Muscle layer of duodenum (tissue), 2 donors: ENCODE measurements around the gene HTR3B.
"Not testable (repeated sequence)": the region's sequence is repeated elsewhere in the genome, so short reads cannot be mapped to it uniquely, and the experiment has no call there.

ENCODE experiments used
- H3K27ac ChIP-seq: one replicate; pipeline ENCODE4 v1.7.0; 2013; ENCODE audit warnings: mild to moderate bottlenecking, low read length
- H3K27me3 ChIP-seq: one replicate; pipeline ENCODE4 v1.7.0; 2013; ENCODE audit warnings: low read depth, mild to moderate bottlenecking, control low read depth, low read length
- H3K36me3 ChIP-seq, 2 donors: one replicate each; pipeline ENCODE4 v1.7.0; 2013; ENCODE audit warnings: low read length in 2 of 2, control low read depth in 1 of 2, mild to moderate bottlenecking in 1 of 2; ENCODE audit not compliant: insufficient read depth in 2 of 2, control insufficient read depth in 1 of 2
- H3K4me1 ChIP-seq, 2 donors: one replicate each; pipeline ENCODE4 v1.7.0; 2013; ENCODE audit warnings: low read length in 2 of 2, mild to moderate bottlenecking in 2 of 2, control low read depth in 1 of 2, moderate library complexity in 1 of 2; ENCODE audit not compliant: insufficient read depth in 2 of 2, control insufficient read depth in 1 of 2
- H3K4me3 ChIP-seq, 2 donors: one replicate each; pipeline ENCODE4 v1.7.0; 2013; ENCODE audit warnings: low read length in 2 of 2, low read depth in 1 of 2, mild to moderate bottlenecking in 1 of 2
- H3K9me3 ChIP-seq, 2 donors: one replicate each; pipeline ENCODE4 v1.7.0; 2013; ENCODE audit warnings: low read length in 2 of 2, control low read depth in 1 of 2, mild to moderate bottlenecking in 1 of 2; ENCODE audit not compliant: control insufficient read depth in 1 of 2
- donor health status: healthy.

The HTR3B gene

DNA sequence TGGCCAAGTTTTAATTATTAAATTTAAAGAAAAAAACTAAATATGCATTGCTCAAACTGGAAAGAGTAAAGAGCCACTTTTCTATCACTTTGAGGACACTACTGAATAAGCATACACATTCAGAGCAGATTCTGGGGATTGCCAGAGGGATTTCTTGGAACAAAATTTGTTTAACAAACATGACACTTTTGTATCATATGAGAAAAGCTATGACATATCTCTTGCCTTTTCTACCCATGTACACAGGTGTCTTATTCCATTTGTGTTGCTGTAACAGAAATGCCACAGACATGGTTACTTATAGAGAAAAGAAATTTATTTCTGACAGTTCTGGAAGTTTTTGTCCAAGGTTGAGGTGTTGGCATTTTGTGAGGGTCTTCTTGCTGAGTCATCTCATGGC is 15.7 kb upstream of the HTR3B start:
- no peaks in the 10 kb centered on the region for H3K9me3 ChIP-seq
- no peaks in the 10 kb centered on the region for H3K27me3 ChIP-seq
- H3K27ac ChIP-seq, result no peak overlapping the region
- H3K4me3 ChIP-seq, result no peak overlapping the region
- no peaks in the 10 kb centered on the region for H3K4me1 ChIP-seq
- no peaks in the 10 kb centered on the region for H3K36me3 ChIP-seq

DNA sequence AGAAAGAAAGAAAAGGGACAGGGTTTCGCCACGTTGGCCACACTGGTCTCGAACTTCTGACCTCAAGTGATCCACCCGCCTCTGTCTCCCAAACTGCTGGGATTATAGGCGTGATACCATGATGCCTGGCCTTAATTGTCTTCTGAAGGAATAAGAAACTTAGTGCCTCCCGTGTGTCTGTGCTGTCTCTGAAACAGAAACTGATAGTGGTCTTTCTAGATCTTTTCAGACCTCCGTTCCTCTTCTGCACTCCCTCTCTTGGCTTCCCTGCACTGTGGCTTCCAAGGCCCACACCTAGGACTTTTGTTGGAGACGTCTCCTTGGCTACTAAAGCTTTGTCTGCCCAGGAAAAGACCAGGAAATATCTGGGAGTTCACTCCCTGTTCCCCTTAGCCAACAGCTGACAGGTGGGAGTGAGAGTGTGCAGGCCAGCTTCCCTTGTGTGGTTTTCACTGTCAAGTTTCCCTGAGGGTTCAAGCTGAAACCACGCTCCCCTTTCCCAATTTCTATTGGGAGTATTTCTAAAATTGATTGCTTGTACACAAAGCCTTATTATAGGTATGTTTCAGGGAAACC is 10.1 kb upstream of the HTR3B start:
- Histone ChIP-seq H3K4me1 (no peaks in the 10 kb centered on the region), H3K27me3 (no peaks in the 10 kb centered on the region), H3K4me3 (no peak overlapping the region), H3K36me3 (no peaks in the 10 kb centered on the region), H3K9me3 (no peaks in the 10 kb centered on the region), H3K27ac (no peak overlapping the region)

GRCh38 chr11:113895367-113896155 is 9.0 kb upstream of the HTR3B start:
- H3K4me3 ChIP-seq, result no peak overlapping the region
- no peaks in the 10 kb centered on the region for H3K4me1 ChIP-seq
- no peaks in the 10 kb centered on the region for H3K9me3 ChIP-seq
- no peak overlapping the region for H3K27ac ChIP-seq
- no peaks in the 10 kb centered on the region for H3K27me3 ChIP-seq
- H3K36me3 ChIP-seq, result no peaks in the 10 kb centered on the region

GRCh38 chr11:113896156-113896879 is 8.3 kb upstream of the HTR3B start:
- H3K4me1 ChIP-seq, result no peaks in the 10 kb centered on the region
- no peaks in the 10 kb centered on the region for H3K27me3 ChIP-seq
- H3K9me3 ChIP-seq, result no peaks in the 10 kb centered on the region
- H3K27ac ChIP-seq, result no peak overlapping the region
- H3K4me3 ChIP-seq, result no peak overlapping the region
- no peaks in the 10 kb centered on the region for H3K36me3 ChIP-seq

GRCh38 chr11:113901141-113901540 is 3.5 kb upstream of the HTR3B start:
- Histone ChIP-seq H3K4me3 (no peak overlapping the region), H3K4me1 (no peaks in the 10 kb centered on the region), H3K9me3 (no peaks in the 10 kb centered on the region), H3K27me3 (no peaks in the 10 kb centered on the region), H3K27ac (no peak overlapping the region), H3K36me3 (no peaks in the 10 kb centered on the region)

GRCh38 chr11:113906038-113906437 is 1.4 kb downstream of the HTR3B start:
- Histone ChIP-seq H3K27ac (peak overlapping the region; percentile 68), H3K36me3 (no peaks in the 10 kb centered on the region), H3K4me1 (no peaks in the 10 kb centered on the region), H3K9me3 (no peaks in the 10 kb centered on the region), H3K27me3 (peaks cover 6% of the 10 kb centered on the region), H3K4me3 (no peak overlapping the region)

DNA sequence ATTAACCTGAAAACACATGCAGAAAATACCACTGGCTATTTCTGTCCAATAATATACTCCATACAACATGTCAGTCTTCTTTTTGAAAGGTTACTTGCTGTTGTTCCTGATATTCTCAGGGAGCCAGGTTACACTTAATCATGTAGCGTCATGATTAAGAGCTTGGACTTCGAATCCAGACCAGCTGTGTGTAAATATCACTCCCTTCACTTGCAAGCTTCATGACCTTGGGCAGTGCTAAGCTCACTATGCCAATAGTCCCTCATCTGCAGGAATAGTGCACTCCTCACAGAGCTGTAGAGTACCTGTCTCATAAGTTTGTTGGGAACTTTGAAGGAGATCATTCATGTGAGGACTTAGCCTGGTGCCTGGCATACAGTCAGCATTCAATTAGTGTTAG is 1.9 kb downstream of the HTR3B start:
- Histone ChIP-seq H3K27ac (peak overlapping the region; percentile 68), H3K9me3 (no peaks in the 10 kb centered on the region), H3K36me3 (no peaks in the 10 kb centered on the region), H3K4me3 (no peak overlapping the region), H3K4me1 (no peaks in the 10 kb centered on the region), H3K27me3 (peaks cover 6% of the 10 kb centered on the region)

DNA sequence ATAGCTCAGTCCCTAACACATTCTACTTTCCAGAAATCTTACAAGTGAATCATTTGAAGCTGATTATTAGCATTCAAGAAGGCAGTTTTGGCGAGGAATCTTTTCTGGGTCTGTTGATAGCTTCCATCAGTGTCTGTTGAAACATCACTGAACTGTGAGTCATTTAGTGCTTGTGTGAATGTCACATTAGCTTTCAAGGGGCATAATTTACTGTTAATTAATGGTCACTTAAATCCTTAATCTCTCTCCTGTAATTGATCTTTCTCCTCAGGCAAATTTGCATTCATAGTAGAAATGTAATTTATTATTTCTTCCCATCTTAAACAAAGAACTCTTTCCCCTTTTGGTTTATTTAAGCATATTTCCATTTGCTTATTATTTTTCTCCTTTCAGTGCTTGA is 2.6 kb downstream of the HTR3B start:
- Histone ChIP-seq H3K27me3 (peaks cover 6% of the 10 kb centered on the region), H3K4me1 (no peaks in the 10 kb centered on the region), H3K36me3 (no peaks in the 10 kb centered on the region), H3K9me3 (no peaks in the 10 kb centered on the region), H3K27ac (no peak overlapping the region), H3K4me3 (no peak overlapping the region)

GRCh38 chr11:113907681-113908080 is 3.1 kb downstream of the HTR3B start:
- no peak overlapping the region for H3K4me3 ChIP-seq
- H3K4me1 ChIP-seq, result no peaks in the 10 kb centered on the region
- no peaks in the 10 kb centered on the region for H3K36me3 ChIP-seq
- no peaks in the 10 kb centered on the region for H3K9me3 ChIP-seq
- peaks cover 6% of the 10 kb centered on the region for H3K27me3 ChIP-seq
- no peak overlapping the region for H3K27ac ChIP-seq

- peaks cover 6% of the 10 kb centered on the region for H3K27me3 ChIP-seq
Observed at GRCh38 chr11:113908098-113908497, 3.5 kb downstream of the HTR3B start.

DNA sequence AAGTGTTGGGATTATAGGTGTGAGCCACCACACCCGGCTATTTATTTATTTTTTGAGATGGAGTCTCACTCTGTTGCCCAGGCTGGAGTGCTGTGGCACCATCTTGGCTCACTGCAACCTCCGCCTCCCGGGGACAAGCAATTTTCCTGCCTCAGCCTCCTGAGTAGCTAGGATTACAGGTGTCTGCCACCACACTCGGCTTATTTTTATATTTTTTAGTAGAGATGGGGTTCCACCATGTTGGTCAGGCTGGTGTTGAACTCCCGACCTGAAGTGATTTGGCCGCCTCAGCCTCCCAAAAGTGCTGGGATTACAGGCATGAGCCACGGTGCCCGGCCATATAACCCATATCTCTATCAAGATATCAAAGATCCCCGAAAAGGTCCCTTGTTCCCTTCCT is 6.9 kb downstream of the HTR3B start:
- not testable (repeated sequence) for H3K36me3 ChIP-seq, H3K4me3 ChIP-seq, H3K4me1 ChIP-seq, H3K27me3 ChIP-seq, H3K27ac ChIP-seq, H3K9me3 ChIP-seq

More at GRCh38 chr11:113908098-113908497, 3.5 kb downstream of the HTR3B start:
- Histone ChIP-seq H3K4me1 (no peaks in the 10 kb centered on the region), H3K9me3 (no peaks in the 10 kb centered on the region), H3K36me3 (no peaks in the 10 kb centered on the region), H3K27ac (no peak overlapping the region), H3K4me3 (no peak overlapping the region)
